Activated CD8-positive, alpha-beta memory T cell treated with anti-CD3 and anti-CD28 coated beads, Interleukin-2, amount 50 U/mL, for 24 hours (primary cell): ENCODE data around the gene NOD2.

ENCODE experiments used
- DNase-seq: peaks from one replicate; pipeline ENCODE4 v3.0.0-alpha.2; 2020; ENCODE audit errors: extremely low read depth

Gene NOD2

GRCh38 chr16:50670476-50670875 lies 22.9 kb upstream of the NOD2 start:
- no peak for DNase-seq

GRCh38 chr16:50671644-50672260 lies 21.7 kb upstream of the NOD2 start:
- no peak for DNase-seq

GRCh38 chr16:50673496-50674275 lies 19.7 kb upstream of the NOD2 start:
- no peak for DNase-seq

- no peak for DNase-seq
Measured at GRCh38 chr16:50674831-50675230, 18.6 kb upstream of the NOD2 start.

- no peak for DNase-seq
Measured at GRCh38 chr16:50675686-50676610, 17.5 kb upstream of the NOD2 start.

GRCh38 chr16:50676684-50677225 lies 16.7 kb upstream of the NOD2 start:
- DNase-seq = no peak

- DNase-seq = no peak
Measured at GRCh38 chr16:50677351-50677750, 16.1 kb upstream of the NOD2 start.

GRCh38 chr16:50678531-50678930 lies 14.9 kb upstream of the NOD2 start:
- DNase-seq = no peak

GRCh38 chr16:50679266-50679665 lies 14.1 kb upstream of the NOD2 start:
- DNase-seq = no peak

GRCh38 chr16:50679676-50680555 lies 13.5 kb upstream of the NOD2 start:
- no peak for DNase-seq

- no peak for DNase-seq
Measured at GRCh38 chr16:50680556-50680893, 12.9 kb upstream of the NOD2 start.

- no peak for DNase-seq
Measured at GRCh38 chr16:50681021-50681885, 12.2 kb upstream of the NOD2 start, which contains the start of gene SNX20. Gene SNX20 (minus strand): TSS chr16:50681312. CDS start chr16:50677526, 3,786 bp downstream.

GRCh38 chr16:50683689-50684374 lies 9.6 kb upstream of the NOD2 start:
- DNase-seq = no peak

- no peak for DNase-seq
Measured at GRCh38 chr16:50684823-50685461, 8.5 kb upstream of the NOD2 start.

- DNase-seq = no peak
Measured at GRCh38 chr16:50685462-50686063, 7.8 kb upstream of the NOD2 start.

- DNase-seq = no peak
Measured at GRCh38 chr16:50688083-50688482, 5.3 kb upstream of the NOD2 start.

- no peak for DNase-seq
Measured at GRCh38 chr16:50688867-50689266, 4.5 kb upstream of the NOD2 start.

- DNase-seq = no peak
Measured at GRCh38 chr16:50690177-50690576, 3.2 kb upstream of the NOD2 start.

- DNase-seq = no peak
Measured at GRCh38 chr16:50692644-50692998, 785 bp upstream of the NOD2 start.
